NCI-H2029 (cell line): ENCODE data around the gene TMEM214.
A peak's percentile ranks its signal among the peaks of the same experiment; 100 is the strongest.

Experiments
- DNase-seq: peaks from one replicate; lab custom pipeline; 2025; lab: John Stamatoyannopoulos, UW

The TMEM214 gene

DNA sequence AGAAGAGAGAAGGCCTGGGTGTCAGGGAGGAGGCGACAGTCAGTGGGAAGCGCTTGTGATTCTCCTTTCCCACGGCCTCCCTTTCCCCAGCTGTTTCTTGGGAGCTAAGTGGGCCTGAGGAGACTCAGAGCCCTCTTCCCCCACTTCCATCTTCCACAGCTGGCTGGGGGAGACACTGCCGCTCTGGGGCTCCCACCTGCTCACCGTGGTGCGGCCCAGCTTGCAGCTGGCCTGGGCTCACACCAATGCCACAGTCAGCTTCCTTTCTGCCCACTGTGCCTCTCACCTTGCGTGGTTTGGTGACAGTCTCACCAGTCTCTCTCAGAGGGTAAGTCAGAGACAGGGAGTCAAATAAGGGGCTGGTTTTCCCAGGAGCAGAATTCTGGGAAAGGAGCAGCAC, 7.1 kb downstream of the TMEM214 start:
- no peak for DNase-seq

DNA sequence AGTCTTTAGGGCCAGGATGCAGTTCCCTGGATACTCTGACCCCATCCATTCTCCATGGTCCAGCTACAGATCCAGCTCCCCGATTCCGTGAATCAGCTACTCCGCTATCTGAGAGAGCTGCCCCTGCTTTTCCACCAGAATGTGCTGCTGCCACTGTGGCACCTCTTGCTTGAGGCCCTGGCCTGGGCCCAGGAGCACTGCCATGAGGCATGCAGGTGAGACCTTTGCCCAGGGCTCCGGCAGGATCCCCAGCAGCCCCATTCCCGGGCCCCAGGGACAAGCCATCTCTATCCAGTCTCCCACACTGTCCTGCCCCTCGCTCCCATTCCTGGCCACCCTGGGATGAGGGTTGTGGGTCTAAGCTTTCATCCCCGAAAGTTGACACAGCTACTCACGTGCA, 7.5 kb downstream of the TMEM214 start:
- no peak for DNase-seq

DNA sequence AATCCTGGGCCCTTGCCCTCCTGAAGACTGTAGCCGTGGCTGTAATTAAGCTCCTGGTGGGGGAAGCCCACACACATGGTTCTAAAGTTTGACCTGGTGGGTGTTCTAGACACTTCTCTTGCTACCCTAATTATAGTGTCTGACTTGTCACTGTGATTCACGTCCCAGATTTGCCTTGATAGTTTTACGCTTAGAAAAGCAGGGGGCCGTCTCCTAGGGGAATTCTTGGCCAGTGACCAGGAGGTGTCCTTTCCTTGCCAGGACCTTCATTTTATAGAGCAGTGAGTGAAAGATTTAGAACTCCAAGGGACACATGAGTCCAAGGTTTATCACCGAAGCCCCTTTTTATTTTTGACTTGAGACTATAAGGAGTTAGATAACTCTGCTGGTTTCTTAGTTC, 9.0 kb downstream of the TMEM214 start:
- DNase-seq = no peak

DNA sequence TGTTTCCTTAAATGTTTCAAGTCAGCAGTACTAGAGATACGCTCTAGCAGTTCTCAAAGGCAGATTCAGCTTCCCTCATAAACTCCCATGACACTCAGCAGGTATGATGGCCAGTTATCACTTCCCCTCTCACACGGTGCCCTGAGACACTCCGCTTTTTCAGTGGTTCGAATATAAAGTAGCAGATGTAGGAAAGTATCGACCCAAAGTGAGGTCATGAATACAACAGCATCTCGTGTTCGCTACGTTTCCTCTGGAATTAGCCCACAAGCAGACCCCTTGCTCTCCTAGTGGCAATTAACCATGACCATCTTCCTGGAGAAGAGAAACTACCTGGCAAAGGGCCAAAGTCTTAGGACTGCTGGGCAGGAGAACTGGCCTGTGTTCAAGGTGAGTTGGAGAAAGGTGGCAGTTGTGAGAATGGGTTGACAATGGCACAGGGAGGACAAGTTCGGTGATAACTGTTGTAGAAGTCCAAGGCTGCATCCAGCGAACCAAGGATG, 9.4 kb downstream of the TMEM214 start:
- peak; percentile 38 for DNase-seq

DNA sequence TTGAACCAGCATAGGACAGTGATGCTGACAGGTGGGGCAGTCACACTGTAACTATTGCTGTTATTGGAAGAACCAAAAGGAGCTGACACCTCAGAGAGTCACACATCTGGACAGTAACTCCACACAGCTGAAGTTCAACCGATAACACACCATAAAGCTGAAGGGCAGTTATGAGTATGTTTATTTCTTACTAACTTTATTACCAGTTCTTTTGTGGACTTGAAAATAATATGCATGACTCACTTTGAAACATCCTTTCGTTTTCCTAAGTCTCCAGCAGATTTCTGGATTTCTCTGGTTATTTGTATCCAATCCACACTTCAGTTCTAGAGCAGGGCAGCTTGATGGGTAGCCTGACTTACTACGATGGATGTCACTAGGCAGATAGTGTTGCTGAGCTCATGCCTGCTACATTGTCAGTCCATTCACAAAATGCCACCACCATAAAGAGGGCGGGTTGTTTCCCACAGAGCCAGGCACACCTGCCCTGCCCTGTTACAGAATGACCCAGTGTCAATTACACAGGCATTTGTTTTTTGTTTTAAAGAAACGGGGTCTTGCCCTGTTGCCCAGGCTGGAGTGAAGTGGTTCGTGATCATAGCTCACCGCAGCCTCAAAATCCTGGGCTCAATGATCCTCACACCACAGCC, 10.3 kb downstream of the TMEM214 start:
- no peak for DNase-seq

DNA sequence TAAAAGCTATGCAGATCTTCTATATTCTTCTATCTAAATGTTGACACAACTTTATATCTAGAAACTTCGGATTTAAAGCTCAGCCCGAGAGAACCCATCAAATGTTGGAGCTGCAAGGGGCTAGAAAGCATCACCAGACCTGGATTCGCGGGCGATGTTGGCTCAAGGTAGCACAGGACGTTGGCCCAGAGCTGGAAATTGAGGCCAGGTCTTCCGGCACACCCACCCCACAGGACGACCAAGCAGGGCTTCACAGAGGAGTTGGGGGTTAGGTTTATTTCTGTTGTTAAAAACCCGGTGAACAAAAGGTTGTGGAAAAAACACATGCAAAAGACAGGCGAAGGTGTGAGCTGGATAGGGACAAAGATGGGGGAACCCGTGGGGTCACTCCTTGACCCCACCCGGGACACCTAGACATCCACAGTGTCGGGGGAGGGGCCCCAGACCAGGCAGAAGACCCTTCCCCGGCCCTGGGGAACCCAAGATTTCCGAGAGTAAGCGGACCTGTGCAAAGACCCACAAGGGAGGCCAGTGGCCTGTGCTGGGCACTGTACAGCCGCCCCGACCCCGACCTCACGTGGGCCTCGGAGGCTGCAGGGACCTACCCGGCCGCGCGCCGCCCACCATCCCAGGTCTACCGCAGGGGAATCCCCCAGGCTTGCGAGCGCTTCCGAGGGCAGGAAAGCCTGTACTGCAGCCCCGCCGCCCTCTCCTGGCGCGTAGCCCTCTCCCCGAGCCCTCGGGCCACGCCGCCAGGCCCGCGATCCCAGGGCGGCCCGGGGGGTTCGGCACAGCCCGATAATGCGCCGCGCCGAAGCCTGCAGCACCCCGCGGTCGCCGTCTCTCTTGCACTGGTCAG, 16.9 kb downstream of the TMEM214 start:
- no peak for DNase-seq

DNA sequence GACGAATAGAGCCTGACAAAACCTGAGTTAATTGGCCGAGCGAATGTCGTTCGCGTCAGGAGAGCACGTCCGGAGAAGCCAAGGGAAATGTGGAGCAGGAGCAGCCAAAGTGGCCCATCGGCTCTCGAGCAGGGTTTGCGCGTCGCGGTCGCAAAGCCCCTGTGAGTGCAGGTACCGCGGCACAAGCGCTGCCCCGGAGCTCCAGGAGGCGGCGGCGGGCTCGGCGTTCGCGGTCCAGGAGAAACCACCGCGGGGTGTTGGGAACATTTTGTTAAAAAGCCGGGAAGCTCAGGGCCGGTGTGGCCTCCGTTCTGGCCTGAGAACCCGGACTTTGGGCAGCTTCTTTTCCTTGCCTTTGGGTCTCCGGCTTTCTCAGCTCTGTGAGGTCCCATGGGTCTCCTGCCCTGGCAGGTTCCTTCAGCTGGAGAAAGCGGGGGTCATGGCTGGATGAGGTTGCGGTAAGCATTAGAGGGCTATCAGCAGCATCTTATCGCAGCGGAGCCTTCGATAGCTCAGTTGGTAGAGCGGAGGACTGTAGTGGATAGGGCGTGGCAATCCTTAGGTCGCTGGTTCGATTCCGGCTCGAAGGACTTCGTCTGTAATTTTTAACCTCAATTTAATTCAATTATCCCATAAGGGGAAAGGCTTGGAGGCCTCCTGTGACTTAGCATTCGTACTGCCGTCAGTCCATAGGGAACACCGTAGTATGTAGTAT, 17.7 kb downstream of the TMEM214 start:
- DNase-seq = peak; percentile 78

DNA sequence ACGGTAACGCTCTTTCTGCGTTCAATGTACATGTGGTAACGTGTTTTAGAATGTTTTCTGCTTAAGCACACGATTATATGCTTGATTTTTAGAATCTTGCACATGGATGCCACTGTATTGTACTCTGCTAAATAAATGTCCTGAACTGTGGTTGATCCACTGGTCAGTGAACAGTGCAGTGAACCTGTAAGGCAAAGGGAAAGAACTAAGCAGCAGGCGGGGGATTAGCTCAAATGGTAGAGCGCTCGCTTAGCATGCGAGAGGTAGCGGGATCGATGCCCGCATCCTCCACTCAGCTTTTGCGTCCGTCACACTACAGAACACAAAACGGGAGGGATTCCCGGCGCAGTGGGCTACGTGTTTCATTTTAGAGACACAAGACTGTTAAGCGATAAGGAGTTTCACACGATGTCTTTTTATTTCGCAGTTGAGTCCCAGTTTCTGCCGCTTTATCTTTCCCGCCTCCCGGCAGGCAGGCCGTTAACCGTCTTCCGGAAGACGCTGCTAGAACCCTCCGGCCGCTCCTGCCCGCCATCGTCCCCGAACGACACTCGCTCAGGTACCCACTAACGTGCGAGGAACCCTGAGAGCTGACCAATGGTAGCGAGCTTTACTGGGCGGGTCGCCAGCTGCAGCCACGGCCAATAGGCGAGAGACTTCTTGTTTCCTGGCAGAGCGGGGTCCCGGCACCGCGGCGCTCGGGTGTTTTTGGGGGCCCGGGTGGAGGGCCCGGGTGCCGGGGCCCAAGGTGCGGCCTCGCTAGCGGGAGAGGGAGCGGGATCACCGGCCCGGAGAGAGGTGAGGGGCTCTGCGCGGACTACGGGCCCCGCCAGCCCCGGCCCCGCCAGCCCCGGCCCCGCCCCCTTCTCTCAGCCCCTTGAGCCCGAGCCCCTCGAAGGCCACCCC, 18.5 kb downstream of the TMEM214 start, which contains the start of gene AGBL5:
Gene AGBL5 (plus strand): TSS at position 673 of the 906 bp plus-strand sequence. CDS start 1,291 bp downstream, outside the sequence.
- DNase-seq = peak; percentile 87

DNA sequence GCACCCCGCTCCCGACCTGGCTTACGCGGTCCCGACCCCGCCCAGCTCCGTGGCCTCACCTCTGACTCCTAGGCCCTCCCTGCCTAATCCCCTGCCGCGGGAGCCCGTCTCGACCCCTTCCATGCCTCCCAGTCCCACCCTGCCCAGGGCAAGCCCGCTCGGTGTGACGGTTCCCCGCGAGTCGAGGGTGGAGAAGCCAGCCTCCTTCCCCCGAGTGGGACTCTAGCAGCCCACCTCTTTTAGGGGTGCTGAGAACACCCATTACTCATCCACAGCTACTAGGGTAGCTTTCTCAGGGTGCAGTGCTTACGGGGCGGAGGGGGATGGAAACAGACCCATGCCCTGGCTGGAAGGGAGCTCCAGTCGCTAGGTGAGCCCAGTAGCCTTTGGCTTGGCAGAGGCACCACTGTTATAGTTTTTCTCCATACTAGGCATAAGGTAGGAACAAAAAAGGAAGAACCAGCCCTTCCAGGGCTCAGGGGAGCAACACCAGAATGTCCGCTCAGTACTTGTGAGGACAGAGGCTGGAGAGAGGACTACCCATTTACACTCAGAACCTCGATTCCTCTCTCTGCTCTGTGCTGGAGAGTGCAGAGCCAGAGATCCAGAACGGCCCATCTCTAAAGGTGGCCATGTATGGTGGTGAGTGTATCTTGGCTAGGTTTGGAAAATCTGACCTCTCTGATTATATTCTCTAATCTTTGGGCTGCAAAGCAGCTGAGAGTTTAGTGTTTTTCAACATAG, 19.3 kb downstream of the TMEM214 start:
- no peak for DNase-seq

DNA sequence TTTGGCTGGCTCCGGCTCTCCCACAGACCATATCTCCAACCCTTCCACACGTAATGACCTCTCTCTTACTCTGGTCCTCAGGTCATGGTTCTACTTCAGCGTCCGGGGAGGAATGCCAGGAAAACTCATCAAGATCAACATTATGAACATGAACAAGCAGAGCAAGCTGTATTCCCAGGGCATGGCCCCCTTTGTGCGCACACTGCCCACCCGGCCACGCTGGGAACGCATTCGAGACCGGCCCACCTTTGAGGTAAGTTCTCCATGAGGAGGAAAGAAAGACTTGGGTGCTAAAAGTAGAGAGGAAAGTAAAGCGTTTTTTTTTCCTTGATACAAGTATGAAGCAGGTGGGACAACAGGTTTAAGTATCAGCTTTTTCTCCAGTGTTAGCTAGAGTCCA, 20.6 kb downstream of the TMEM214 start:
- no peak for DNase-seq

DNA sequence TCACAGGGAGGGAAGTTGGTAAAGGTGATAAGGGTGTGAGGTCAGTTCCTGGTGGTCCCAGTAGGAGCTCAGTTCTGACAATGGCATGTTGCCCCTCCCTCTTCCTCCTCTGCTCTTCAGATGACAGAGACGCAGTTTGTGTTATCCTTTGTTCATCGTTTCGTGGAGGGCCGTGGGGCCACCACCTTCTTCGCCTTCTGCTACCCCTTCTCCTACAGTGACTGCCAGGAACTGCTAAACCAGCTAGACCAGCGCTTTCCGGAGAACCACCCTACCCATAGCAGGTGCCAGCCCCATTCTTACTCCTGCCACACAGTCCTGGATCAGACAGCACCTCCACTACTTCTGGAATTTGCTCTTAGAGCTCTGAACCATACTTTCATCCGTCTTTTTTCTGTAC, 21.0 kb downstream of the TMEM214 start:
- no peak for DNase-seq

DNA sequence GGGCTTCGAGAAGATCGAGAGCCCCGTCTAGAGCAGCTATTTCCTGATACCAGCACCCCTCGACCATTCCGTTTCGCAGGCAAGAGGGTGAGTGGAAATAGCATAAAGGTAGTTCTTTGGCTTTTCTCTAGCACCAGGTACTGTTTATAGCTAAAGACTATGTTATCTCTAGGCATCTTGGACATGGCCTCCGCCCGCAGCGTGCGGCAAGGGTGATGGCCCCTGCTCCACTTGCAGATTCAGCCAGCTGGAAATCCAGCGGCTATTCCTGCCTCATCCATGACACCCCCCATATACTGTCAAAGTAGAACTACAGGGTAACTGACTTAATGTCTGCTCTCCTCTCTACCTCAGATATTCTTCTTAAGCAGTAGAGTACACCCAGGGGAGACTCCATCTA, 22.0 kb downstream of the TMEM214 start:
- DNase-seq = no peak

DNA sequence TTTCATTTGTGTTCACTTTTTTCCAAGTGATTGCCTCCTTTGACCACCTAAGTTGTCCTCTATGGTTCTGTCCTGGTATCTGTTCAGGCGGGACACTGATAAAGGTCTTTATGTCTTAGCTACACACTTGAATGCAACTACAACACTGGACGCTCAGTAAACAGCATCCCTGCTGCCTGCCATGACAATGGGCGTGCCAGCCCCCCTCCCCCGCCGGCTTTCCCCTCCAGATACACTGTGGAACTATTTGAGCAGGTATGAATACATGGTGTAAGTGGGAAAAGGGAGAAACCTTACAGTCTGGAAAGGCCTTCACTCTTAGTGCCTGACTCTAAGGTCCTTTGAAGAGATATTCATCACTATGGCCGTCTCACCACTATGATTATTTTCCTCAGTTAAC, 24.4 kb downstream of the TMEM214 start:
- DNase-seq = no peak

DNA sequence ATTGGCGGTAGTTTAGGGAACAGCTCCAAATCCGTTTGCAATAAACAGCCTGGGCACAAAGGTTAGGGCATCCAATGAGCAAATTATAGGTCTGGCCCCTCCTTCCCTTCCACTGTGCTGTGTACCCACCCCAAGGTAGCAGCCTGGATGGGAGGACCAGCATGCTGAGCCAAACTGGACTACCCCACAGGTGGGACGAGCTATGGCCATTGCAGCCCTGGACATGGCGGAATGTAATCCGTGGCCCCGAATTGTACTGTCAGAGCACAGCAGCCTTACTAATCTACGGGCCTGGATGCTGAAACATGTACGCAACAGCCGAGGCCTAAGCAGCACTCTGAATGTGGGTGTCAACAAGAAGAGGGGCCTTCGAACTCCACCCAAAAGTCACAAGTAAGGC, 25.4 kb downstream of the TMEM214 start:
- DNase-seq = no peak

DNA sequence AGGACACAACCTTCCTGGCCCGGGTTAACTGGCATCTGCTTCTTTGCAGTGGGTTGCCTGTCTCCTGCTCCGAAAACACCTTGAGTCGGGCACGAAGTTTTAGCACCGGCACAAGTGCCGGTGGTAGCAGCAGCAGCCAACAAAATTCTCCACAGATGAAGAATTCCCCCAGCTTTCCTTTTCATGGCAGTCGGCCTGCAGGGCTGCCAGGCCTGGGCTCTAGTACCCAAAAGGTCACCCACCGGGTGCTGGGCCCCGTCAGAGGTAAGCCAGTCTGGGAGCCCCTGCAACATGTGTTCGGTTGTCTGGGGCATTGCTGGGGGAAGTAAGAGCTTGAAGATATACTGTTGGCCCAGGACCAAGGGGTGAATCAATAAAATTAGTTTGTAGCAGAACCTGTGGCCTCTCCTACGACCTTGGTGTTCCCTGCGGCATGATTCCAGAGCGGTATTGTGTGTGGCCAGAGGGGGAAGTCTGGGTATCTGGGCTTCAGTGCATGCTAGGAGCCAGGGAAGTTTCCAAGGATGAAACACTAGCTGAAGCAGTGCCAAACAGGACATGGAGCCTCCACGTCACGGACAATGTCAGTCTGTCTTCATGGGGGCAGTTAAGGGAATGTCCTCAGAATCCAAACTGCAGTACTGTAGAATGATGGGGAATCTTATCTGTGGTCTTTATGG, 26.5 kb downstream of the TMEM214 start:
- no peak for DNase-seq

DNA sequence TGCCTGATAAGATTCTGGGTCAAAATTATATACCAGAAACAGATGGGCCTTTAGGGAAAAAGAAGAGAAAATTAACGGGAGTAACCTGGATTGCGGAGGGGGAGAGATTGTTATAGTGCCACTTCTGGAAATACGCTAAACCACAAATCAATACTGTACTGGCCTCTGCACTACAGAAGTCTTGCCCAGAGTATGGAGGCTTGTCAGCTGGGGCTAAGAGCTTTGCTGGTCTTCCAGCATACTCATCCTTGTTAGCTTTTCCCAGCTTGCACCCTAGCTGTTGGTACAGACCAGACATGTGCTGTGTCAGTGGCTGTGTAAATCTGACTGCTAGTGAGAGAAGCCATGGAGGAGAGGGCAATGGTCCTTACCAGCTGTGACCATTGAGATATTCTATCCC, 27.6 kb downstream of the TMEM214 start:
- no peak for DNase-seq

DNA sequence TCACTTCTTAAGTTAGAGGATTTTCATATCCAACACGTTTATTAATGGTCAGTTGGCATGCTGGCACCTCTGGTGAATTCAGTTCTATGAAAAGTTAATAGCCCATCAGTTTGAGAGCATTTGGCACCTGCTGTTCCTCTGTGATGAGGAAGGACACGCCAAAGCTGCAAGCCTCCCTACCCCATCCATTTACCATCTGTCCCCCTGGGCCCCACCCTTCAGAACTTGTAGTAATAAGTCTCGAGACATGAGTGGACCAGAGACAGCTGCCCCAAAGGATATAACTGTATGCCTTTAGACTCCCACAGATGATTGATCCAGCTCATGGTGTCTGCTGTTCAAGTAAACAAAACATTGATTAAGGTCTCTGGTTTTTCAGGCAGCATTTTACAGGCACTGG, 32.4 kb downstream of the TMEM214 start:
- DNase-seq = no peak

DNA sequence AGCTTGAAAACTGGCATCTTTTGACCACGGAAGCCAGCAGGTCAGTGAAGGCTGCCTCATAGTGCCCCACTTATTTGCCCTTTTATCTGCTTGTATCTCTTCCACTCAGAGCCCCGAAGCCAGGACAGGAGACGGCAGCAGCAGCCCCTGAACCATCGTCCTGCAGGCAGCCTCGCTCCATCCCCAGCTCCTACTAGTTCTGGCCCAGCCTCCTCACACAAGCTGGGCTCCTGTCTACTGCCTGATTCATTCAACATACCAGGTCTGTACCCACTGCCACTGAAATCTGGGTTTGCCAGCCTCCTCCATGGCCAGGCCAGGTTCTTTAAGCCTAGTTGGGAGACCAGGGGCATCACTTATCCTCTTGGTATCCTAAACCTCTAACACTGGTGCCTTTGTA, 34.6 kb downstream of the TMEM214 start:
- DNase-seq = no peak

DNA sequence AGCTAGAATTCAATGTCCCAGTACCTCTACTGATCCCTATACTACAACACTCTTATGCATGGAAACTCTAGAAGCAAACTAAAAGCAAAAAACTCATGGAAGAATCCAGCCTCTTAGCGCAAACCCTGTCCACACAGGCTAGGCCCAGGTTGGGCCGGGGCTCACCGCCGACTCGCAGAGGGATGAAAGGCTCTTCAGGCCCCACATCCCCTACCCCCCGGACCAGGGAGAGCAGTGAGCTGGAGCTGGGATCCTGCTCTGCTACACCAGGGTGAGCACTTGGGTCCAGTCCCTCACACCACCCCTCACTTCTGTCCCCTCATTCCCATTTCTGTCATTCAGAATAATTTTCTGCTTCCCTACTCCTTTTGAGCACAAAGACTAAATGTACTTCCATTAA, 36.7 kb downstream of the TMEM214 start:
- DNase-seq = no peak

DNA sequence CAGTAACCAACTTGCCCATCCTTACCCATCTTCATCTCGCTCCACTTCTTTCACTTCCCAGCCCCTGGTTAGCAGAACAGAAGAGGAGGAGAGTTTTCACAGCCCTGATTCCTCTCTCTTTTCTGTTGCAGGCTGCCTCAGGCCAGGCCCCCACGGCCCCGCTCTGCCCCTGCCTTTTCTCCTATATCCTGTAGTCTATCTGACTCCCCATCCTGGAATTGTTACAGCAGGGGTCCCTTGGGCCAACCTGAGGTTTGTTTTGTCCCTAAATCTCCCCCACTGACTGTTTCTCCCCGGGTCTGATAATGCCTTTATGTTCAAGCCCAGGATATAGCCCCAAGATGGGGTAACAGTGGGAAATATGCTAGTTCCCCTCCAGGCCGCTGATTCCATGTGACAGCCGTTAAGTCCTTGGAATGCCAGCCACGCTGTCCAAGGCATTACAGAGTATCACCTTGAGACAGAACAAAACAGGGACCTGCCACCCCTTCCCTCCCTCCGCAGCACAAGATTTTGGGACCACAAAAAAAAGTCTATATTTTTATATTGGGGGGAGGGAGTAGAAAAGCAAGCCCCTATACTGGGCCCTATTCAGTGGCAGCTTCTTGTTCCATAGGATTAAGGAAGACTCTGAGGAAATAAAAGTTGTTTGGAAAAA, 37.3 kb downstream of the TMEM214 start:
- DNase-seq = no peak
